HEK293T (cell line): ENCODE measurements around the gene FYB1.

Source experiments
- CTCF ChIA-PET: fragments of 350-600 bp; formaldehyde crosslinking; extraction: SDS; loops from one replicate; lab custom pipeline; 2021; ENCODE audit warnings: antibody characterized with exemption, inconsistent platforms; lab: Yijun Ruan, JAX
- POLR2A ChIA-PET: fragments of 350-600 bp; formaldehyde crosslinking; extraction: SDS; loops from one replicate; lab custom pipeline; 2020; ENCODE audit warnings: antibody characterized with exemption, inconsistent platforms; lab: Yijun Ruan, JAX
- DNase-seq: peaks from one replicate; pipeline ENCODE4 v3.0.0; 2012; ENCODE audit warnings: mixed read lengths; ENCODE audit errors: extremely low spot score
- ARNT ChIP-seq: fragments of 450-650 bp; IDR thresholded peaks from 2 replicates; pipeline ENCODE4 v1.6.1; 2017; ENCODE audit warnings: mild to moderate bottlenecking
- BHLHE40 ChIP-seq: fragments of 450-650 bp; IDR thresholded peaks from 2 replicates; pipeline ENCODE4 v1.6.1; 2016; ENCODE audit warnings: mild to moderate bottlenecking, moderate library complexity, borderline replicate concordance
- CTBP1 ChIP-seq: fragments of 450-650 bp; IDR thresholded peaks from 2 replicates; pipeline ENCODE4 v1.6.1; 2016; ENCODE audit warnings: borderline replicate concordance
- ELF4 ChIP-seq: fragments of 450-650 bp; IDR thresholded peaks from 2 replicates; pipeline ENCODE4 v1.6.1; 2017; ENCODE audit warnings: antibody characterized with exemption
- FOXA1 ChIP-seq: fragments of 450-650 bp; IDR thresholded peaks from 2 replicates; pipeline ENCODE4 v1.6.1; 2016; ENCODE audit warnings: mild to moderate bottlenecking
- FOXK2 ChIP-seq: fragments of 450-650 bp; IDR thresholded peaks from 2 replicates; pipeline ENCODE4 v1.6.1; 2016; ENCODE audit warnings: mild to moderate bottlenecking
- FOXM1 ChIP-seq: fragments of 450-650 bp; IDR thresholded peaks from 2 replicates; pipeline ENCODE4 v1.6.1; 2017; ENCODE audit warnings: mild to moderate bottlenecking, borderline replicate concordance
- HDGF ChIP-seq: fragments of 450-650 bp; IDR thresholded peaks from 2 replicates; pipeline ENCODE4 v1.6.1; 2017; ENCODE audit warnings: antibody characterized with exemption, borderline replicate concordance
- L3MBTL2 ChIP-seq: fragments of 450-650 bp; conservative IDR thresholded peaks from 2 replicates; pipeline ENCODE4 v1.6.1; 2016; ENCODE audit warnings: mild to moderate bottlenecking
- LEF1 ChIP-seq: fragments of 450-650 bp; IDR thresholded peaks from 2 replicates; pipeline ENCODE4 v1.6.1; 2017; ENCODE audit warnings: mild to moderate bottlenecking, borderline replicate concordance
- NFRKB ChIP-seq: fragments of 450-650 bp; IDR thresholded peaks from 2 replicates; pipeline ENCODE4 v1.6.1; 2016; ENCODE audit warnings: mild to moderate bottlenecking, moderate library complexity
- SP1 ChIP-seq: fragments of 450-650 bp; IDR thresholded peaks from 2 replicates; pipeline ENCODE4 v1.6.1; 2017
- SUZ12 ChIP-seq: fragments of 450-650 bp; IDR thresholded peaks from 2 replicates; pipeline ENCODE4 v1.6.1; 2016; ENCODE audit warnings: mild to moderate bottlenecking
- TARDBP ChIP-seq: fragments of 450-650 bp; IDR thresholded peaks from 2 replicates; pipeline ENCODE4 v1.6.1; 2016
- ZNF384 ChIP-seq: fragments of 450-650 bp; IDR thresholded peaks from 2 replicates; pipeline ENCODE4 v1.6.1; 2016
- TF ChIP-seq, protein P1 (sequence below): fragments of 450-650 bp; IDR thresholded peaks from 2 replicates; pipeline ENCODE4 v1.6.1; 2016

Gene FYB1

DNA sequence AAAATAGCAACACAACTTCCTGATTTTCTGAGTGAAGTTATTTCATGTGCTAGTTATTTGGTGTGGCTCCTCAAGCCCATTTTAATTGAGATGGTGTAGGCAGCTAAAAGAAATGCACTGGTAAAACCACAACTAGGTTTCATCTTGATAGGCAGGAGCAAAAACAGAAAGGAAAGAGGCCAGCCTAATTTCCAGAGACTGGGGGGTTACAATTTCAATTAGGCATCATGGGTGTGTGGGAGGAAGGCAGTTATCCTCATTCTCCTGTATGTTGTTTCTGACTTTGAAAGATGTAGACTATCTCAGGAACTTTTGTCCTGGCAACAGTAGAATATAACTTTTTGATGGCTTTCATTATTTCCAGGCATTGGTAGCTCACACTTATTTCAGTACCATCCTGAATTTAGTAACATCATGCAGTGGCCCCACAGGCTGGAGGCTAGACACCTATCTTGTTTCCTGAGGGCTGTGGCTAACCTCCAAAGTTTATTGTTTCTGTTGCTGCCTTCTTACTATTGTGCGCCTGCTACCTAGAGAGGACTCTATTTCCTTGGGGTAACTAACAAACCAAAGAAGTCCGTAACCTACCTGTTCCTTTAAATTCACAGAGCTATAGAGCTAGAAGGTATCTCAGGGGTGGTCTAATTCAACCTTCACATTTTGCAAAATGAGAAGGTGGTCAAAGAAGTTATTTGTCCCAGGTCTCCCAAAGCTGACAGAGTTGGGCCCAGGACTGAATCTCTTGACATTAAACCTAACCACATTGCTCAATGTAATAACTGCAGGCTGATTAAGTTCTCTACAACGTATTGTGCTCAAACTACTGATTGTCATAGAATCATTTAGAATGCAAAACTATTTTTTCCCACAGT, 42.4 kb downstream of the FYB1 start:
- CTCF ChIA-PET, result no interaction called here
- POLR2A ChIA-PET, result no interaction called here
- no peak for TF ChIP-seq SUZ12
- TF ChIP-seq FOXK2, result no peak
- no peak for TF ChIP-seq TARDBP
- TF ChIP-seq SP1, result no peak
- no peak for TF ChIP-seq ARNT
- DNase-seq, result no peak

DNA sequence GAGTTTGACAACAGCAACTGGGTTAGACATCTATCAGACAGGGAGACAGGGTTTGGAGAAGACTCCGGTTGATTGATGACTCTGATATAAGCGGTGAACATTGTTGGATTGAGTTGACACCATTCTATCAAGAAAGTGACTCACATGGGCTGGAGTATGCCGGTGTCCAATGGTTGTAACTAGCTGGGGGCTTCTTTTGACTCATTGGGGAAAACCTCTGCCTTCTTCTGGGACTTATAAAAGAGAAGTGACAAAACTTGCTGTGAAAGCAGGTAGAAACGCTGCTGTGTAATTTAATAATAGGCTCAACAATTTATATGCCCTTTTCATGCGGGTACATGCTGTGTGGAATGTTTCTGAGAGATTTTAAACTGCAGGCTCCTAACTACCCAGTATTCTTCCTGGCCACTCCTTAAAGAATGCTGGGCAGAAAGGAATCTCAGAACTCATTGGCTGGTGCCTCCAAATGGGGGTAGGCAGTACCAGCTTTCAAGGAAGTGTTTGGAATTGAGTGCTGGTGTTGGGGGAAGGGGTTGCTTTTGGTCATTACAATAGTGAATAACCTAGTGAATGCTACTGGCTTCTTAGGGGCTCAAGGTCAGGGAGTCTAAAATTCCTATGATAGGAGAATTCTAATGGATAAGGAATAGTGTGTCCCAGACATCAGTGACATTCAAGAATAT, 43.9 kb downstream of the FYB1 start:
- POLR2A ChIA-PET, result no interaction called here

DNA sequence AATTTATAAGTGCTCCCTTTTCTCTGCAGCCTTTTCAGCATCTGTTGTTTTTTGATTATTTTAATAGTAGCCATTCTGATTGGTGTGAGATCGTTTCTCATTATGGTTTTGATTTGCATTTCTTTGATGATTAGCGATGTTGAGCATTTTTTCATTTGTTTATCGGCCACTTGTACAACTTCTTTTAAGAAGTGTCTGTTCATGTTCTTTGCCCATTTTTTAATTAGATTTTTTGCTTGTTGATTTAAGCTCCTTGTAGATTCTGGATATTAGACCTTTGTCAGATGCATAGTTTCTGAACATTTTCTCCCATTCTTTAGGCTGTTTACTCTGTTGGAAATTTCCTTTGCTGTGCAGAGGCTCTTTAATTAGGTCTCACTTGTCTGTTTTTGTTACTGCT, 46.3 kb downstream of the FYB1 start:
- CTCF ChIA-PET, result no interaction called here
- TF ChIP-seq, protein P1, sequence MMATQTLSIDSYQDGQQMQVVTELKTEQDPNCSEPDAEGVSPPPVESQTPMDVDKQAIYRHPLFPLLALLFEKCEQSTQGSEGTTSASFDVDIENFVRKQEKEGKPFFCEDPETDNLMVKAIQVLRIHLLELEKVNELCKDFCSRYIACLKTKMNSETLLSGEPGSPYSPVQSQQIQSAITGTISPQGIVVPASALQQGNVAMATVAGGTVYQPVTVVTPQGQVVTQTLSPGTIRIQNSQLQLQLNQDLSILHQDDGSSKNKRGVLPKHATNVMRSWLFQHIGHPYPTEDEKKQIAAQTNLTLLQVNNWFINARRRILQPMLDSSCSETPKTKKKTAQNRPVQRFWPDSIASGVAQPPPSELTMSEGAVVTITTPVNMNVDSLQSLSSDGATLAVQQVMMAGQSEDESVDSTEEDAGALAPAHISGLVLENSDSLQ, result no peak
- TF ChIP-seq FOXM1 (no peak), FOXK2 (no peak), CTBP1 (no peak), L3MBTL2 (no peak), LEF1 (no peak), SUZ12 (no peak)
- DNase-seq, result no peak
- POLR2A ChIA-PET, result no interaction called here

More for the DNA sequence above, 43.9 kb downstream of the FYB1 start:
- no peak for DNase-seq
- CTCF ChIA-PET, result no interaction called here
- TF ChIP-seq SUZ12 (no peak), ELF4 (no peak), FOXA1 (no peak), ZNF384 (no peak), L3MBTL2 (no peak), NFRKB (no peak), CTBP1 (no peak), BHLHE40 (no peak)

DNA sequence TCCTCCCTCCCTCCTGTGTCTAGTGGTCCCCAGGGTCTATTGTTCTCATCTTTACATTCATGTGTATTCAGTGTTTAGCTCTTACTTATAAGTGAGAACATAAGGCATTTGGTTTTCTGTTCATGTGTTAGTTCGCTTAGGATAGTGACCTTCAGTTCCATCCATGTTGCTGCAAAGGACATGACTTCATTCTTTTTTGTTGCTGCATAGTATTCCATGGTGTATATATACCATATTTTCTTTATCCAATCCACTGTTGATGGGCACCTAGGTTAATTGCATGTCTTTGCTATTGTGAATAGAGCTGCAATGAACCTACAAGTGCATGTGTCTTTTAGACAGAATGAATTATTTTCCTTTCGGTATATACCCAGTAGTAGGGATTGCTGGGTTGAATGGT, 46.8 kb downstream of the FYB1 start:
- no peak for DNase-seq
- ChIA-PET CTCF (no interaction called here), POLR2A (no interaction called here)
- TF ChIP-seq TARDBP (no peak), FOXK2 (no peak), SP1 (no peak), FOXM1 (no peak), CTBP1 (no peak), FOXA1 (no peak), NFRKB (no peak), HDGF (no peak), SUZ12 (no peak), ZNF384 (no peak), ELF4 (no peak), ARNT (no peak), L3MBTL2 (no peak), LEF1 (no peak), BHLHE40 (no peak)
- TF ChIP-seq, protein P1, result no peak

DNA sequence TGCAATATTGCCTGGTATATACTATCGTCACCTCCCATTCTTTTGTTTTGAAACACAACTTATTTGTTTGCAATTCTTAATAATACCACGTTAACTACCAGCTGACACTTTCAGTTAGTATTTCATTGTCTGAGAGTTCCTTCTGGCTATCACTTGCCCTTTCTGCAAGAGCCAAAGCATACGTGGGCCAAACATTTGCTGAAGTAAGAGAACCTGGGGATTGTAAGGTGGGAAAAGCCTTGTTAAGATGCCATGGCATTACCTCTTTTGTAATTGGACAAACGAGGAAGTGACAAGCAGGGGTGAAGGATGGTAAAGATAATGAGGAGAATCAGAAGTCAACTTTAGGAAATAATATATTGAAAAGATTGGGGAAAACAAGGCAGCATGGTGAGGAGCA, 47.7 kb downstream of the FYB1 start:
- TF ChIP-seq BHLHE40, result no peak
- no peak for TF ChIP-seq FOXA1
- TF ChIP-seq TARDBP, result no peak
- TF ChIP-seq NFRKB, result no peak
- no peak for TF ChIP-seq SUZ12
- no peak for TF ChIP-seq ZNF384
- no peak for TF ChIP-seq LEF1
- no peak for TF ChIP-seq CTBP1
- TF ChIP-seq FOXK2, result no peak
- no peak for TF ChIP-seq FOXM1
- no peak for TF ChIP-seq SP1
- no peak for TF ChIP-seq ARNT
- no peak for TF ChIP-seq ELF4
- TF ChIP-seq HDGF, result no peak
- TF ChIP-seq L3MBTL2, result no peak
- TF ChIP-seq, protein P1, result no peak
- ChIA-PET CTCF (no interaction called here), POLR2A (no interaction called here)
- DNase-seq, result no peak

DNA sequence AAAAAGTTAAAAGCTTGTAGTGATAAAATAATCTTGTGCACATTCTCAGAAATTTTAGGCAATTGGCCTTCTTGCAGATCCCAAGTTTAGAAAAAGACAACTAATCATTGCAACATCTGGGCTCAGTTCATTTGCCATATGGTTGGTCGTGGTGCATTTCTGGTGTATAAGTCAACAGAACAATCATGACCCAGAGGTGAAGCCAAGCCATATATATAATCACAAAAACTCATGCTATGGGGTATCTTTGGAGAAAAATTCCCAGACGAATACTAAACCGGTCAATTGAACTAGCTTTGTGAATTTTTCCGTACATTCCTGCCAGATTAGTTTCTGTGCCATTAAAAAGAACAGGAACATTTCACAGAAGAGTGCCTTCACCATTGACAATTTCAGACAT, 50.3 kb downstream of the FYB1 start:
- ChIA-PET POLR2A (no interaction called here), CTCF (no interaction called here)
- TF ChIP-seq SUZ12, result no peak
- TF ChIP-seq, protein P1, result no peak
- no peak for TF ChIP-seq CTBP1
- no peak for TF ChIP-seq ARNT
- no peak for TF ChIP-seq NFRKB
- no peak for TF ChIP-seq SP1
- no peak for TF ChIP-seq FOXA1
- TF ChIP-seq L3MBTL2, result no peak
- TF ChIP-seq FOXM1, result no peak
- TF ChIP-seq LEF1, result no peak
- no peak for TF ChIP-seq ELF4
- no peak for TF ChIP-seq TARDBP
- no peak for DNase-seq
